GM12878 (cell line): ENCODE measurements around the gene AUNIP. TPM values are rescaled to one million over a fixed set of nuclear protein-coding genes. Genes with fewer than 3 reads are reported as not detected.

ENCODE experiments used
- ATAC-seq: fragments of 200-7000 bp; cut with Tn5 transposase; 3 replicates; pipeline ENCODE4 v1.9.1; 2020; ENCODE audit warnings: mild to moderate bottlenecking, moderate library complexity
- BruUV-seq: library from RNA; stranded (reverse); fragments of 400-500 nt; replicated peaks from 2 replicates; lab custom pipeline; 2021; lab: Mats Ljungman, UMichigan
- CTCF ChIA-PET: fragments of 300-600 bp; sonication (Branson Sonifier 250); formaldehyde crosslinking; extraction: SDS; loops from one replicate; lab custom pipeline; 2021; ENCODE audit warnings: inconsistent platforms; lab: Yijun Ruan, JAX
- POLR2A ChIA-PET: fragments of 350-600 bp; formaldehyde crosslinking; extraction: SDS; loops from one replicate; lab custom pipeline; 2021; ENCODE audit warnings: inconsistent platforms; lab: Charles Lee
- RAD21 ChIA-PET: fragments of 300-600 bp; sonication (Branson Sonifier 250); formaldehyde crosslinking; loops from one replicate; lab custom pipeline; 2023; ENCODE audit warnings: antibody characterized with exemption; ENCODE audit not compliant: unreplicated experiment; lab: Charles Lee
- SMC1A ChIA-PET: fragments of 300-600 bp; sonication (Branson Sonifier 250); formaldehyde crosslinking; loops from one replicate; lab custom pipeline; 2023; ENCODE audit not compliant: unreplicated experiment, uncharacterized antibody; lab: Charles Lee
- DNase-seq: peaks from one replicate; pipeline ENCODE4 v3.0.0-alpha.2; 2011; ENCODE audit warnings: low read depth, low spot score
- FAIRE-seq: peaks from 3 replicates; lab custom pipeline; 2011; peaks lifted over from hg19 to GRCh38; lab: Jason Lieb, UNC
- H2AFZ ChIP-seq: 2 replicates; pipeline ENCODE4 v1.6.0; 2011; ENCODE audit warnings: low read depth, low read length, control low read depth; ENCODE audit not compliant: control insufficient read depth
- H3K27ac ChIP-seq: 2 replicates; pipeline ENCODE4 v1.5.1; 2011; ENCODE audit warnings: control low read depth; ENCODE audit not compliant: control insufficient read depth, insufficient read depth
- H3K27me3 ChIP-seq, 2 experiments: replicated peaks in 1 of 2; 2 replicates each; pipeline versions ENCODE4 v1.6.0 to v1.6.1; 2011; ENCODE audit warnings: low read length in 1 of 2; ENCODE audit not compliant: control insufficient read depth in 2 of 2, insufficient read depth in 2 of 2
- H3K36me3 ChIP-seq, 2 experiments: 2 replicates each; pipeline ENCODE4 v1.5.1; 2011; ENCODE audit warnings: low read length in 1 of 2; ENCODE audit not compliant: control insufficient read depth in 2 of 2, insufficient read depth in 2 of 2
- H3K4me1 ChIP-seq: 2 replicates; pipeline ENCODE4 v1.6.1; 2011; ENCODE audit warnings: mild to moderate bottlenecking, low read length, moderate library complexity, mixed read lengths; ENCODE audit not compliant: control insufficient read depth, insufficient read depth
- H3K4me2 ChIP-seq: 2 replicates; pipeline ENCODE4 v1.6.0; 2011; ENCODE audit warnings: control low read depth; ENCODE audit not compliant: control insufficient read depth, insufficient read depth
- H3K4me3 ChIP-seq: fragments of 200-600 bp; sonication (generic); 2 replicates; pipeline ENCODE4 v1.5.1; 2016
- H3K79me2 ChIP-seq: 2 replicates; pipeline ENCODE4 v1.6.0; 2011; ENCODE audit warnings: low read length; ENCODE audit not compliant: control insufficient read depth, insufficient read depth
- H3K9ac ChIP-seq: 2 replicates; pipeline ENCODE4 v1.8.0; 2011; ENCODE audit warnings: low read length, control low read depth, mixed read lengths; ENCODE audit not compliant: control insufficient read depth, insufficient read depth
- H3K9me3 ChIP-seq: replicated peaks from 3 replicates; pipeline ENCODE4 v1.5.1; 2011; ENCODE audit warnings: mild to moderate bottlenecking, low read length; ENCODE audit not compliant: control insufficient read depth, insufficient read depth
- H4K20me1 ChIP-seq: 2 replicates; pipeline ENCODE4 v1.6.0; 2011; ENCODE audit not compliant: control insufficient read depth, insufficient read depth
- BHLHE40 ChIP-seq, 2 experiments: fragments of 450-650 bp in 1 of 2; IDR thresholded peaks; 2 replicates each; pipeline ENCODE4 v1.6.1; 2011 to 2017; ENCODE audit warnings: low read depth in 2 of 2, borderline replicate concordance in 1 of 2, improper control_type of control experiment in 1 of 2, low read length in 1 of 2, mild to moderate bottlenecking in 1 of 2
- BRCA1 ChIP-seq: IDR thresholded peaks from 2 replicates; pipeline ENCODE4 v1.6.1; 2011; ENCODE audit warnings: low read depth, low read length, improper control_type of control experiment
- CBX5 ChIP-seq: sonication (generic); IDR thresholded peaks from 2 replicates; pipeline ENCODE4 v1.6.1; 2016; ENCODE audit warnings: low read depth, moderate library complexity, mild to moderate bottlenecking, inconsistent platforms
- CHD4 ChIP-seq: fragments of 200-600 bp; sonication (generic); IDR thresholded peaks from 2 replicates; pipeline ENCODE4 v1.6.1; 2016; ENCODE audit warnings: mild to moderate bottlenecking
- CREM ChIP-seq: IDR thresholded peaks from 2 replicates; pipeline ENCODE4 v1.6.1; 2014; ENCODE audit warnings: antibody characterized with exemption, low read depth
- EP300 ChIP-seq, 2 experiments: fragments of 150-350 bp in 1 of 2; IDR thresholded peaks; 2 replicates each; pipeline ENCODE4 v1.6.1; 2011 to 2012; ENCODE audit warnings: low read depth in 2 of 2, low read length in 2 of 2, borderline replicate concordance in 1 of 2, improper control_type of control experiment in 1 of 2, inconsistent platforms in 1 of 2; ENCODE audit not compliant: control insufficient read depth in 1 of 2
- ETV6 ChIP-seq, 2 experiments: fragments of 450-650 bp in 1 of 2; IDR thresholded peaks in 1 of 2; conservative IDR thresholded peaks in 1 of 2; 2 replicates each; pipeline ENCODE4 v1.6.1; 2014; ENCODE audit warnings: antibody characterized with exemption in 1 of 2, borderline replicate concordance in 1 of 2, low read depth in 1 of 2, mild to moderate bottlenecking in 1 of 2, moderate library complexity in 1 of 2
- FOS ChIP-seq: IDR thresholded peaks from 3 replicates; pipeline ENCODE4 v1.6.1; 2011; ENCODE audit warnings: borderline replicate concordance; ENCODE audit not compliant: insufficient read length; ENCODE audit errors: extremely low read depth
- HDGF ChIP-seq: fragments of 450-650 bp; IDR thresholded peaks from 2 replicates; pipeline ENCODE4 v1.6.1; 2016; ENCODE audit warnings: antibody characterized with exemption
- KAT2A ChIP-seq: conservative IDR thresholded peaks from 2 replicates; pipeline ENCODE4 v1.6.1; 2011; ENCODE audit warnings: low read depth, low read length; ENCODE audit not compliant: control insufficient read depth
- KLF5 ChIP-seq: fragments of 450-650 bp; IDR thresholded peaks from 2 replicates; pipeline ENCODE4 v1.6.1; 2014; ENCODE audit warnings: mild to moderate bottlenecking; ENCODE audit not compliant: partially characterized antibody
- MYB ChIP-seq: fragments of 150-350 bp; IDR thresholded peaks from 2 replicates; pipeline ENCODE4 v1.6.1; 2014; ENCODE audit warnings: mild to moderate bottlenecking, low read depth, low read length, borderline replicate concordance
- MYC ChIP-seq: IDR thresholded peaks from 2 replicates; pipeline ENCODE4 v1.6.1; 2011; ENCODE audit warnings: mild to moderate bottlenecking, low read length, moderate library complexity, inconsistent platforms; ENCODE audit not compliant: insufficient read depth, insufficient replicate concordance, insufficient read length, severe bottlenecking
- NFYB ChIP-seq: IDR thresholded peaks from 2 replicates; pipeline ENCODE4 v1.6.1; 2011; ENCODE audit warnings: low read depth, mild to moderate bottlenecking, low read length, improper control_type of control experiment, moderate library complexity; ENCODE audit not compliant: insufficient read depth
- NR2C2 ChIP-seq: IDR thresholded peaks from 2 replicates; pipeline ENCODE4 v1.6.1; 2011; ENCODE audit warnings: borderline replicate concordance, low read depth; ENCODE audit not compliant: control insufficient read depth, insufficient read length
- PML ChIP-seq: IDR thresholded peaks from 2 replicates; pipeline ENCODE4 v1.6.1; 2012; ENCODE audit warnings: low read length, inconsistent platforms
- POLR2AphosphoS5 ChIP-seq: IDR thresholded peaks from 2 replicates; pipeline ENCODE4 v1.6.1; 2011; ENCODE audit warnings: mild to moderate bottlenecking, low read length, inconsistent platforms
- POU2F2 ChIP-seq: IDR thresholded peaks from 3 replicates; pipeline ENCODE4 v1.6.1; 2011; ENCODE audit warnings: low read depth, mild to moderate bottlenecking, low read length, borderline replicate concordance
- RFX5 ChIP-seq: IDR thresholded peaks from 2 replicates; pipeline ENCODE4 v1.6.1; 2011; ENCODE audit warnings: low read depth, low read length, improper control_type of control experiment
- SREBF1 ChIP-seq: IDR thresholded peaks from 2 replicates; pipeline ENCODE4 v1.6.1; 2012; ENCODE audit warnings: mild to moderate bottlenecking, low read length
- STAT3 ChIP-seq: IDR thresholded peaks from 2 replicates; pipeline ENCODE4 v1.6.1; 2011; ENCODE audit warnings: low read depth, low read length, improper control_type of control experiment
- TCF7 ChIP-seq: IDR thresholded peaks from 2 replicates; pipeline ENCODE4 v1.6.1; 2014; ENCODE audit warnings: antibody characterized with exemption, borderline replicate concordance
- YBX1 ChIP-seq: fragments of 450-650 bp; IDR thresholded peaks from 2 replicates; pipeline ENCODE4 v1.6.1; 2016; ENCODE audit warnings: antibody characterized with exemption
- ZBED1 ChIP-seq: IDR thresholded peaks from 2 replicates; pipeline ENCODE4 v1.6.1; 2016; ENCODE audit warnings: borderline replicate concordance
- ZNF24 ChIP-seq: fragments of 450-650 bp; IDR thresholded peaks from 2 replicates; pipeline ENCODE4 v1.6.1; 2017; ENCODE audit warnings: antibody characterized with exemption, mild to moderate bottlenecking
- WGBS: methylation state at CpG from one replicate; pipeline ENCODE4 v1.1.6; 2016; ENCODE audit warnings: low lambda C conversion rate; ENCODE audit not compliant: insufficient replicate concordance, insufficient coverage; ENCODE audit errors: missing lambda C conversion rate; 5-methylcytosine and 5-hydroxymethylcytosine counted together
- in situ Hi-C: fragments of 300-500 bp; cut with MboI; formaldehyde crosslinking; loops from 9 replicates; pipeline ENCODE4 v1.14.3; 2018; ENCODE audit warnings: mixed read lengths
- intact Hi-C: fragments of 100-400 bp; cut with micrococcal nuclease; formaldehyde crosslinking; loops from one replicate; pipeline ENCODE4 v1.14.2; 2022; ENCODE audit not compliant: unreplicated experiment
- polyA plus RNA-seq, 11 experiments: library from polyadenylated mRNA; depleted of rRNA in 4 of 11; unstranded in 6 of 11; stranded (reverse) in 5 of 11; fragments of >200 nt; fragmentation: Nextera tagmentation in 4 of 11; fragmentation: Illumina TruSeq in 1 of 11; extraction: Ambion mirVana in 4 of 11; extraction: Trizol in 1 of 11; gene quantifications; 1 replicate in 1 of 11; 2 replicates in 10 of 11; pipeline versions ENCODE4 v1.2.1 to v1.2.3, GENCODE V29; 2011 to 2016; ENCODE audit warnings: inconsistent platforms in 2 of 11, missing spikeins in 2 of 11, low read depth in 1 of 11
- total RNA-seq, 4 experiments: library from RNA; depleted of rRNA in 3 of 4; stranded (reverse); fragments of >200 nt in 3 of 4; fragmentation: Illumina TruSeq in 1 of 4; extraction: Trizol in 1 of 4; gene quantifications; 2 replicates each; pipeline versions ENCODE4 v1.2.1 to v1.2.3, GENCODE V29; 2013 to 2021

Gene AUNIP
- total and polyA plus RNA-seq, 10 of the 15 experiments (the other 5 are each of a cell fraction or from before 2014, with no cell fraction given), result 3.9 to 20.0 (median 12.7) TPM

- peak within 1 kb of the TSS; percentile 100 for H3K4me3 ChIP-seq
- peaks cover 5% of the 10 kb centered on the region; the same call in 1 of the 2 replicates for H3K4me1 ChIP-seq
- intact Hi-C loops, result loop anchor here (1.0 kb wide), 1 partner anchor 91 kb away; no protein-coding TSS in a partner anchor
- H3K27me3 ChIP-seq, result no peaks in the 10 kb centered on the region; a peak in 3 of 4 replicates
- WGBS, result under 1% methylated on average over 54 of the region's 102 CpGs
- peak within 1 kb of the TSS; percentile 88 for H3K9ac ChIP-seq
- ChIA-PET SMC1A (interaction anchor here (1.9 to 19.7 kb wide), 3 partner anchors 10 to 92 kb away, joined by 9 to 319 read pairs (median 45); partner anchors contain the start of gene PAFAH2), CTCF (interaction anchor here (0.6 to 14.0 kb wide), 9 partner anchors 10 to 221 kb away, joined by 3 to 383 read pairs (median 4); partner anchors contain the start of genes PAFAH2 and PAQR7), POLR2A (interaction anchor here (0.6 to 12.0 kb wide), 8 partner anchors 9 to 634 kb away, joined by 3 to 116 read pairs (median 10); partner anchors contain the start of genes PAFAH2 and PAQR7), RAD21 (interaction anchor here (1.0 to 14.5 kb wide), 3 partner anchors 11 to 91 kb away, joined by 3 to 296 read pairs (median 16); partner anchors contain the start of genes PAFAH2 and PAQR7)
- ATAC-seq, result peak; percentile 93
- in situ Hi-C loops, result no loop called here
- H3K36me3 ChIP-seq, result peaks cover 2 to 4% of the 10 kb centered on the region in 2 experiments; a peak in 1 of 4 replicates
- peak within 1 kb of the TSS; percentile 94 for H3K27ac ChIP-seq
- H3K79me2 ChIP-seq, result peaks cover 34% of the 10 kb centered on the region
- BruUV-seq, result no TSS peak
- H3K4me2 ChIP-seq, result peak within 1 kb of the TSS; percentile 98
- H2AFZ ChIP-seq, result peak within 1 kb of the TSS; percentile 94
- peak; percentile 63 for DNase-seq
- no peaks in the 10 kb centered on the region for H3K9me3 ChIP-seq
- no peaks in the 10 kb centered on the region for H4K20me1 ChIP-seq
- FAIRE-seq, result peak; percentile 84
- TF ChIP-seq POU2F2 (peak; percentile 84; the same call in 2 of the 3 replicates), MYC (no peak), BHLHE40 (IDR thresholded peaks at IDR 0.05; ENCODE audit: borderline replicate concordance in 1 of 2, low read depth in 2 of 2, low read length in 1 of 2) (peak; percentile 100), ETV6 (conservative IDR thresholded peaks at IDR 0.05 in 1 of 2, IDR thresholded peaks at IDR 0.05 in 1 of 2; ENCODE audit: borderline replicate concordance in 1 of 2, low read depth in 1 of 2) (no peak), STAT3 (no peak), RFX5 (no peak), PML (no peak; the same call in 1 of the 2 replicates), ZNF24 (no peak), YBX1 (no peak), BRCA1 (no peak), KAT2A (no peak), MYB (no peak), CHD4 (no peak), CBX5 (no peak), ZBED1 (no peak), TCF7 (no peak), FOS (peak; percentile 37), POLR2AphosphoS5 (peak; percentile 92), NFYB (peak; percentile 64; the same call in 1 of the 2 replicates), NR2C2 (no peak), KLF5 (no peak), HDGF (no peak), EP300 (IDR thresholded peaks at IDR 0.05; ENCODE audit: borderline replicate concordance in 1 of 2, control insufficient read depth in 1 of 2, low read depth in 2 of 2, low read length in 2 of 2) (no peak), CREM (peak; percentile 67; the same call in 1 of the 2 replicates), SREBF1 (no peak; the same call in 1 of the 2 replicates)
Observed at GRCh38 chr1:25905680-25906643, 46.7 kb upstream of the AUNIP start, which contains the start of gene STMN1. Gene STMN1 (minus strand): TSS chr1:25906419. CDS start chr1:25904676, 1,743 bp downstream.
